ENCODE measurements around the gene FASTK. TPM values are rescaled to one million over a fixed set of nuclear protein-coding genes. Genes with fewer than 3 reads are reported as not detected.

FASTK gene
- polyA plus RNA-seq, 1 experiment, result 44.1 TPM

- Histone ChIP-seq H3K9me3 (ENCODE audit: control insufficient read depth, insufficient read depth, low read length) (no peaks in the 10 kb centered on the region), H3K27ac (ENCODE audit: low read depth, low read length) (no peak overlapping the region), H3K4me3 (ENCODE audit: low read depth, low read length) (no peak overlapping the region), H3K27me3 (ENCODE audit: control insufficient read depth, insufficient read depth, low read length) (no peaks in the 10 kb centered on the region)
- no peak for TF ChIP-seq CTCF (IDR thresholded peaks at IDR 0.05; ENCODE audit: low read depth, low read length)
- DNase-seq (ENCODE audit: low read depth, low spot score), result no peak
- ChIA-PET CTCF (interaction anchor here (1.9 to 2.3 kb wide), 2 partner anchors 13 to 44 kb away, joined by 5 to 13 read pairs; no protein-coding TSS in a partner anchor), POLR2A (no interaction called here)
Measured at GRCh38 chr7:151103973-151104372, 23.4 kb upstream of the FASTK start.

- TF ChIP-seq CTCF (IDR thresholded peaks at IDR 0.05; ENCODE audit: low read depth, low read length), result no peak
- Histone ChIP-seq H3K4me3 (ENCODE audit: low read depth, low read length) (no peak overlapping the region), H3K27ac (ENCODE audit: low read depth, low read length) (no peak overlapping the region), H3K9me3 (ENCODE audit: control insufficient read depth, insufficient read depth, low read length) (no peaks in the 10 kb centered on the region), H3K27me3 (ENCODE audit: control insufficient read depth, insufficient read depth, low read length) (no peaks in the 10 kb centered on the region)
- ChIA-PET CTCF (interaction anchor here (1.9 to 2.3 kb wide), 3 partner anchors 8 to 43 kb away, joined by 5 to 13 read pairs (median 12); no protein-coding TSS in a partner anchor), POLR2A (no interaction called here)
- no peak for DNase-seq (ENCODE audit: low read depth, low spot score)
Measured at GRCh38 chr7:151102991-151103390, 22.4 kb upstream of the FASTK start.

- Histone ChIP-seq H3K9me3 (ENCODE audit: control insufficient read depth, insufficient read depth, low read length) (no peaks in the 10 kb centered on the region), H3K4me3 (ENCODE audit: low read depth, low read length) (no peak overlapping the region), H3K27ac (ENCODE audit: low read depth, low read length) (no peak overlapping the region), H3K27me3 (ENCODE audit: control insufficient read depth, insufficient read depth, low read length) (no peaks in the 10 kb centered on the region)
- POLR2A ChIA-PET, result no interaction called here
- DNase-seq (ENCODE audit: low read depth, low spot score), result no peak
- CTCF ChIA-PET, result interaction anchor here (0.6 to 2.3 kb wide), 6 partner anchors 9 to 42 kb away, joined by 3 to 13 read pairs (median 5); no protein-coding TSS in a partner anchor
- no peak for TF ChIP-seq CTCF (IDR thresholded peaks at IDR 0.05; ENCODE audit: low read depth, low read length)
Measured at GRCh38 chr7:151101621-151102396, 21.2 kb upstream of the FASTK start.

GRCh38 chr7:151100921-151101320 is 20.3 kb upstream of the FASTK start:
- DNase-seq (ENCODE audit: low read depth, low spot score), result no peak
- Histone ChIP-seq H3K27me3 (ENCODE audit: control insufficient read depth, insufficient read depth, low read length) (no peaks in the 10 kb centered on the region), H3K9me3 (ENCODE audit: control insufficient read depth, insufficient read depth, low read length) (no peaks in the 10 kb centered on the region), H3K27ac (ENCODE audit: low read depth, low read length) (no peak overlapping the region), H3K4me3 (ENCODE audit: low read depth, low read length) (no peak overlapping the region)
- POLR2A ChIA-PET, result no interaction called here
- CTCF ChIA-PET, result interaction anchor here (1.5 kb wide), 1 partner anchor 10 kb away, joined by 5 read pairs; no protein-coding TSS in a partner anchor
- no peak for TF ChIP-seq CTCF (IDR thresholded peaks at IDR 0.05; ENCODE audit: low read depth, low read length)

GRCh38 chr7:151099486-151100211 is 19.0 kb upstream of the FASTK start:
- no peak overlapping the region for H3K27ac ChIP-seq (ENCODE audit: low read depth, low read length)
- TF ChIP-seq CTCF (IDR thresholded peaks at IDR 0.05; ENCODE audit: low read depth, low read length), result no peak
- no peaks in the 10 kb centered on the region for H3K27me3 ChIP-seq (ENCODE audit: control insufficient read depth, insufficient read depth, low read length)
- CTCF ChIA-PET, result interaction anchor here (0.6 kb wide), 1 partner anchor 42 kb away, joined by 6 read pairs; no protein-coding TSS in a partner anchor
- H3K9me3 ChIP-seq (ENCODE audit: control insufficient read depth, insufficient read depth, low read length), result no peaks in the 10 kb centered on the region
- no peak for DNase-seq (ENCODE audit: low read depth, low spot score)
- H3K4me3 ChIP-seq (ENCODE audit: low read depth, low read length), result no peak overlapping the region
- POLR2A ChIA-PET, result no interaction called here
